ENCODE data around the gene CCDC93. TPM values are rescaled to one million over a fixed set of nuclear protein-coding genes. Genes with fewer than 3 reads are reported as not detected.

The CCDC93 gene
- polyA plus RNA-seq, 1 donor (not counting 4 experiments of a cell fraction or from before 2014, with no cell fraction given), result 21.3 TPM

- no peak overlapping the region for H3K4me2 ChIP-seq (ENCODE audit: control insufficient read depth, extremely low read depth, insufficient read depth, low read depth, low read length)
- no peaks in the 10 kb centered on the region for H4K20me1 ChIP-seq (ENCODE audit: control insufficient read depth, extremely low read depth, insufficient read depth, low read length)
- H3K4me3 ChIP-seq (ENCODE audit: control insufficient read depth in 2 of 3, extremely low read depth in 1 of 3, insufficient read depth in 2 of 3, low read depth in 1 of 3, low read length in 3 of 3), result no peak overlapping the region
- dilution Hi-C loops (cut with MboI; ENCODE audit: extremely low pct_ligation_motif_present, low sequenced_read_pairs), result no loop called here
- FAIRE-seq (no peak), DNase-seq (ENCODE audit: low read depth, low spot score) (no peak)
- no peaks in the 10 kb centered on the region for H3K9me3 ChIP-seq (ENCODE audit: control insufficient read depth, low read depth, low read length)
- H2AFZ ChIP-seq (ENCODE audit: control insufficient read depth, low read length), result no peak overlapping the region
- H3K9me1 ChIP-seq (ENCODE audit: control insufficient read depth, extremely low read depth, insufficient read depth, low read length), result no peaks in the 10 kb centered on the region
- H3K79me2 ChIP-seq (ENCODE audit: control insufficient read depth, insufficient read depth, low read length), result no peaks in the 10 kb centered on the region
- no peaks in the 10 kb centered on the region for H3K27me3 ChIP-seq (ENCODE audit: control insufficient read depth, extremely low read depth, insufficient read depth, low read length)
- TF ChIP-seq, protein P1, sequence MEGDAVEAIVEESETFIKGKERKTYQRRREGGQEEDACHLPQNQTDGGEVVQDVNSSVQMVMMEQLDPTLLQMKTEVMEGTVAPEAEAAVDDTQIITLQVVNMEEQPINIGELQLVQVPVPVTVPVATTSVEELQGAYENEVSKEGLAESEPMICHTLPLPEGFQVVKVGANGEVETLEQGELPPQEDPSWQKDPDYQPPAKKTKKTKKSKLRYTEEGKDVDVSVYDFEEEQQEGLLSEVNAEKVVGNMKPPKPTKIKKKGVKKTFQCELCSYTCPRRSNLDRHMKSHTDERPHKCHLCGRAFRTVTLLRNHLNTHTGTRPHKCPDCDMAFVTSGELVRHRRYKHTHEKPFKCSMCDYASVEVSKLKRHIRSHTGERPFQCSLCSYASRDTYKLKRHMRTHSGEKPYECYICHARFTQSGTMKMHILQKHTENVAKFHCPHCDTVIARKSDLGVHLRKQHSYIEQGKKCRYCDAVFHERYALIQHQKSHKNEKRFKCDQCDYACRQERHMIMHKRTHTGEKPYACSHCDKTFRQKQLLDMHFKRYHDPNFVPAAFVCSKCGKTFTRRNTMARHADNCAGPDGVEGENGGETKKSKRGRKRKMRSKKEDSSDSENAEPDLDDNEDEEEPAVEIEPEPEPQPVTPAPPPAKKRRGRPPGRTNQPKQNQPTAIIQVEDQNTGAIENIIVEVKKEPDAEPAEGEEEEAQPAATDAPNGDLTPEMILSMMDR (optimal IDR thresholded peaks at IDR 0.05 in 1 of 3, IDR thresholded peaks at IDR 0.05 in 1 of 3, conservative IDR thresholded peaks at IDR 0.05 in 1 of 3; ENCODE audit: extremely low read depth in 1 of 3, insufficient read depth in 2 of 3, low read length in 3 of 3), result no peak
- H3K9ac ChIP-seq (ENCODE audit: control insufficient read depth, extremely low read depth, insufficient read depth, low read length), result no peak overlapping the region
- H3K36me3 ChIP-seq (ENCODE audit: control insufficient read depth in 2 of 2, extremely low read depth in 1 of 2, insufficient read depth in 2 of 2, low read length in 2 of 2), result peaks cover 13 to 19% of the 10 kb centered on the region in 2 experiments
- no peak overlapping the region for H3K27ac ChIP-seq (ENCODE audit: control insufficient read depth, insufficient read depth, low read length)
- H3K4me1 ChIP-seq (ENCODE audit: control insufficient read depth, extremely low read depth, insufficient read depth, low read length), result no peaks in the 10 kb centered on the region
Measured at GRCh38 chr2:117994729-117995128, 19.1 kb downstream of the CCDC93 start.

GRCh38 chr2:117989854-117990438, 23.9 kb downstream of the CCDC93 start:
- dilution Hi-C loops (cut with MboI; ENCODE audit: extremely low pct_ligation_motif_present, low sequenced_read_pairs), result no loop called here
- FAIRE-seq, result no peak

More at GRCh38 chr2:117989854-117990438, 23.9 kb downstream of the CCDC93 start:
- H4K20me1 ChIP-seq (ENCODE audit: control insufficient read depth, extremely low read depth, insufficient read depth, low read length), result no peaks in the 10 kb centered on the region
- H3K36me3 ChIP-seq (ENCODE audit: control insufficient read depth in 2 of 2, extremely low read depth in 1 of 2, insufficient read depth in 2 of 2, low read length in 2 of 2), result peaks cover 6 to 32% of the 10 kb centered on the region in 2 experiments
- H3K4me3 ChIP-seq (ENCODE audit: control insufficient read depth in 2 of 3, extremely low read depth in 1 of 3, insufficient read depth in 2 of 3, low read depth in 1 of 3, low read length in 3 of 3), result no peak overlapping the region
- H3K79me2 ChIP-seq (ENCODE audit: control insufficient read depth, insufficient read depth, low read length), result no peaks in the 10 kb centered on the region
- H3K9ac ChIP-seq (ENCODE audit: control insufficient read depth, extremely low read depth, insufficient read depth, low read length), result no peak overlapping the region
- no peak overlapping the region for H3K27ac ChIP-seq (ENCODE audit: control insufficient read depth, insufficient read depth, low read length)
- H3K9me3 ChIP-seq (ENCODE audit: control insufficient read depth, low read depth, low read length), result no peaks in the 10 kb centered on the region
- no peaks in the 10 kb centered on the region for H3K27me3 ChIP-seq (ENCODE audit: control insufficient read depth, extremely low read depth, insufficient read depth, low read length)
- TF ChIP-seq, protein P1 (optimal IDR thresholded peaks at IDR 0.05 in 1 of 3, IDR thresholded peaks at IDR 0.05 in 1 of 3, conservative IDR thresholded peaks at IDR 0.05 in 1 of 3; ENCODE audit: extremely low read depth in 1 of 3, insufficient read depth in 2 of 3, low read length in 3 of 3), result no peak
- no peak overlapping the region for H2AFZ ChIP-seq (ENCODE audit: control insufficient read depth, low read length)
- H3K4me1 ChIP-seq (ENCODE audit: control insufficient read depth, extremely low read depth, insufficient read depth, low read length), result no peaks in the 10 kb centered on the region
- no peak overlapping the region for H3K4me2 ChIP-seq (ENCODE audit: control insufficient read depth, extremely low read depth, insufficient read depth, low read depth, low read length)
- no peaks in the 10 kb centered on the region for H3K9me1 ChIP-seq (ENCODE audit: control insufficient read depth, extremely low read depth, insufficient read depth, low read length)
- no peak for DNase-seq (ENCODE audit: low read depth, low spot score)
